Tibial artery (tissue), 4 donors: ENCODE results near the gene SGSM1.

Source experiments
- DNase-seq, 2 donors: peaks; one replicate each; pipeline ENCODE4 v3.0.0-alpha.2; 2019
- H3K27ac ChIP-seq, 2 donors: fragments of 200-600 bp; sonication (generic) in 1 of 2; 1 replicate in 1 of 2; 2 replicates in 1 of 2; pipeline ENCODE4 v1.5.1; 2018 to 2019; ENCODE audit warnings: mild to moderate bottlenecking in 1 of 2
- H3K27me3 ChIP-seq, 2 donors: fragments of 200-600 bp; sonication (generic) in 1 of 2; one replicate each; pipeline versions ENCODE4 v1.5.1 to v1.6.0; 2016 to 2019
- H3K36me3 ChIP-seq, 3 donors: fragments of 200-600 bp; sonication (generic) in 2 of 3; one replicate each; pipeline ENCODE4 v1.5.1; 2016 to 2019; ENCODE audit warnings: mild to moderate bottlenecking in 2 of 3
- H3K4me1 ChIP-seq, 4 donors: fragments of 200-600 bp; sonication (generic) in 2 of 4; 1 replicate in 3 of 4; 2 replicates in 1 of 4; pipeline ENCODE4 v1.5.1; 2016 to 2019
- H3K4me3 ChIP-seq, 2 donors: fragments of 200-600 bp; sonication (generic) in 1 of 2; 1 replicate in 1 of 2; 2 replicates in 1 of 2; pipeline ENCODE4 v1.5.1; 2018 to 2019; ENCODE audit warnings: mild to moderate bottlenecking in 2 of 2
- H3K9me3 ChIP-seq, 3 donors: fragments of 200-600 bp; sonication (generic) in 1 of 3; one replicate each; pipeline ENCODE4 v1.5.1; 2016 to 2019
- CTCF ChIP-seq, 2 experiments: fragments of 200-600 bp in 1 of 2; fragments of 450-650 bp in 1 of 2; IDR thresholded peaks; one replicate each; pipeline ENCODE4 v1.5.1; 2017 to 2019; ENCODE audit warnings: antibody characterized with exemption in 2 of 2, mild to moderate bottlenecking in 1 of 2, moderate library complexity in 1 of 2
- intact Hi-C: fragments of 100-400 bp; cut with DNase I; formaldehyde crosslinking; loops from one replicate; pipeline ENCODE4 v1.15.0; 2023; ENCODE audit warnings: low total_unique reads

Gene SGSM1

GRCh38 chr22:24873226-24873625 is 67.2 kb downstream of the SGSM1 start:
- H3K9me3 ChIP-seq: peaks cover 0 to 7% (median 0%) of the 10 kb centered on the region in 3 donors
- peaks cover 8 to 43% (median 24%) of the 10 kb centered on the region in 3 donors for H3K36me3 ChIP-seq
- H3K4me1 ChIP-seq: no peaks in the 10 kb centered on the region
- H3K4me3 ChIP-seq: no peak overlapping the region
- TF ChIP-seq CTCF (IDR thresholded peaks at IDR 0.05): no peak
- H3K27ac ChIP-seq: no peak overlapping the region
- H3K27me3 ChIP-seq: no peaks in the 10 kb centered on the region
- DNase-seq: no peak
- intact Hi-C loops: no loop called here

- no peak for TF ChIP-seq CTCF (IDR thresholded peaks at IDR 0.05)
- DNase-seq: no peak
- intact Hi-C loops: no loop called here
- no peak overlapping the region for H3K4me3 ChIP-seq
- peaks cover 0 to 7% (median 0%) of the 10 kb centered on the region in 3 donors for H3K9me3 ChIP-seq
- no peaks in the 10 kb centered on the region for H3K4me1 ChIP-seq
- no peaks in the 10 kb centered on the region for H3K27me3 ChIP-seq
- peaks cover 20 to 50% (median 48%) of the 10 kb centered on the region in 3 donors for H3K36me3 ChIP-seq
- no peak overlapping the region for H3K27ac ChIP-seq
Observed at GRCh38 chr22:24875862-24876506, 70.0 kb downstream of the SGSM1 start.

- H3K27me3 ChIP-seq: no peaks in the 10 kb centered on the region
- DNase-seq: no peak
- no peak overlapping the region for H3K4me3 ChIP-seq
- TF ChIP-seq CTCF (IDR thresholded peaks at IDR 0.05): no peak
- no peaks in the 10 kb centered on the region for H3K4me1 ChIP-seq
- no peak overlapping the region for H3K27ac ChIP-seq
- H3K36me3 ChIP-seq: peaks cover 20 to 51% (median 50%) of the 10 kb centered on the region in 3 donors
- intact Hi-C loops: no loop called here
- peaks cover 0 to 7% (median 0%) of the 10 kb centered on the region in 3 donors for H3K9me3 ChIP-seq
Observed at GRCh38 chr22:24876700-24877099, 70.7 kb downstream of the SGSM1 start.

GRCh38 chr22:24878969-24879368 is 73.0 kb downstream of the SGSM1 start:
- TF ChIP-seq CTCF (IDR thresholded peaks at IDR 0.05): no peak
- intact Hi-C loops: no loop called here
- no peaks in the 10 kb centered on the region for H3K4me1 ChIP-seq

GRCh38 chr22:24883432-24883831 is 77.4 kb downstream of the SGSM1 start:
- Histone ChIP-seq H3K4me1 (no peaks in the 10 kb centered on the region), H3K27me3 (no peaks in the 10 kb centered on the region), H3K27ac (no peak overlapping the region), H3K4me3 (no peak overlapping the region), H3K36me3 (peaks cover 16 to 72% (median 45%) of the 10 kb centered on the region in 3 donors), H3K9me3 (no peaks in the 10 kb centered on the region)
- DNase-seq: no peak
- intact Hi-C loops: no loop called here
- no peak for TF ChIP-seq CTCF (IDR thresholded peaks at IDR 0.05)

More at GRCh38 chr22:24878969-24879368, 73.0 kb downstream of the SGSM1 start:
- Histone ChIP-seq H3K27ac (no peak overlapping the region), H3K36me3 (peaks cover 20 to 61% (median 51%) of the 10 kb centered on the region in 3 donors), H3K4me3 (no peak overlapping the region), H3K9me3 (peaks cover 0 to 7% (median 0%) of the 10 kb centered on the region in 3 donors), H3K27me3 (no peaks in the 10 kb centered on the region)
- DNase-seq: no peak
